ENCODE measurements around the gene MAJIN. TPM values are rescaled to one million over a fixed set of nuclear protein-coding genes. Genes with fewer than 3 reads are reported as not detected.

MAJIN gene
- total and polyA plus RNA-seq, 2 experiments from 2014 or later: not detected

- no peak for TF ChIP-seq REST (IDR thresholded peaks at IDR 0.05; ENCODE audit: unreplicated experiment)
Measured at GRCh38 chr11:64947208-64947814, 24.6 kb downstream of the MAJIN start (continued).

- Histone ChIP-seq H3F3A (replicated peaks; ENCODE audit: low read depth) (no peaks in the 10 kb centered on the region), H3K9me2 (ENCODE audit: insufficient read depth) (no peaks in the 10 kb centered on the region), H3K4me3 (no peak overlapping the region), H3K27me3 (ENCODE audit: insufficient read depth) (no peaks in the 10 kb centered on the region), H3K27ac (ENCODE audit: low read depth) (no peak overlapping the region), H3K4me1 (ENCODE audit: insufficient read depth) (peaks cover 7% of the 10 kb centered on the region; the same call in 1 of the 2 replicates), H3K4me2 (peak overlapping the region; percentile 54; the same call in 1 of the 2 replicates), H2AFZ (no peak overlapping the region), H3K79me2 (replicated peaks; ENCODE audit: insufficient read depth) (no peaks in the 10 kb centered on the region), H3K36me3 (ENCODE audit: insufficient read depth) (no peaks in the 10 kb centered on the region), H4K20me1 (replicated peaks; ENCODE audit: insufficient read depth) (no peaks in the 10 kb centered on the region)
- Mint-ChIP-seq H3K27ac (no peak overlapping the region), H3K36me3 (ENCODE audit: low read depth) (no peaks in the 10 kb centered on the region), H3K4me3 (peak overlapping the region; percentile 36; the same call in 1 of the 3 replicates), H3K27me3 (ENCODE audit: insufficient read depth, low read depth, poor library complexity) (peaks cover 12% of the 10 kb centered on the region), H3K4me1 (peaks cover 29% of the 10 kb centered on the region), H3K9me3 (no peaks in the 10 kb centered on the region)
- ATAC-seq (no peak), DNase-seq (ENCODE audit: low spot score) (no peak)
- TF ChIP-seq CREB1 (CRISPR knock-in tag; IDR thresholded peaks at IDR 0.05; ENCODE audit: low read depth) (no peak), ZNF462 (CRISPR knock-in tag; IDR thresholded peaks at IDR 0.05) (no peak), CTCF (conservative IDR thresholded peaks at IDR 0.05; ENCODE audit: low read depth in 2 of 2) (no peak), JUNB (IDR thresholded peaks at IDR 0.05; ENCODE audit: unreplicated experiment) (no peak), STAT1 (IDR thresholded peaks at IDR 0.05; ENCODE audit: unreplicated experiment) (no peak), POLR2AphosphoS5 (IDR thresholded peaks at IDR 0.05; ENCODE audit: low read depth) (no peak), EZH2phosphoT487 (IDR thresholded peaks at IDR 0.05; ENCODE audit: unreplicated experiment) (no peak), NANOG (IDR thresholded peaks at IDR 0.05; ENCODE audit: borderline replicate concordance) (no peak), ZNF114 (CRISPR knock-in tag; IDR thresholded peaks at IDR 0.05) (no peak), EZH2 (IDR thresholded peaks at IDR 0.05; ENCODE audit: low read depth, unreplicated experiment) (no peak), ETS1 (IDR thresholded peaks at IDR 0.05) (no peak)
Measured at GRCh38 chr11:64936539-64936938, 35.4 kb downstream of the MAJIN start.
